ENCODE results near the gene LCA5L.
"Not testable (repeated sequence)": the region's sequence is repeated elsewhere in the genome, so short reads cannot be mapped to it uniquely, and the experiment has no call there.

LCA5L gene

DNA sequence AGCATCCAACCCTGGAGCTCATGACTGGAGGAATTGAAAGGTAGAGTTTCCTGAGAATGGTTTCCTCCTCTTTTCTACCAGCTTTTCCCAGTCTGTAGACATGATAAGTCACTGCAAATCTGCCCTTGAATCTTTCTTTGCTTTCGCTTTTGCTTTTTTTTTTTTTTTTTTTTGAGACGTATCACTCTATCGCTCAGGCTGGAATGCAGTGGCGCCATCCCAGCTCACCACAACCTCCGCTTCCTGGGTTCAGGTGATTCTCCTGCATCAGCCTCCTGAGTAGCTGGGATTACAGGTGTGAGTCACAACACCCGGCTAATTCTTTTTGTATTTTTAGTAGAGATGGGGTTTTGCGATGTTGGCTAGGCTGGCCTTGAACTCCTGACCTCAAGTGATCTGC, 1.7 kb upstream of the LCA5L start:
- FAIRE-seq (no peak), DNase-seq (ENCODE audit: insufficient read length) (no peak)
- TF ChIP-seq TAF1 (IDR thresholded peaks at IDR 0.05; ENCODE audit: borderline replicate concordance, low read depth, low read length) = no peak
- no peak for TF ChIP-seq POLR2A (IDR thresholded peaks at IDR 0.05; ENCODE audit: low read depth, low read length)
- TF ChIP-seq POLR2AphosphoS5 (IDR thresholded peaks at IDR 0.05; ENCODE audit: low read depth, low read length) = no peak

DNA sequence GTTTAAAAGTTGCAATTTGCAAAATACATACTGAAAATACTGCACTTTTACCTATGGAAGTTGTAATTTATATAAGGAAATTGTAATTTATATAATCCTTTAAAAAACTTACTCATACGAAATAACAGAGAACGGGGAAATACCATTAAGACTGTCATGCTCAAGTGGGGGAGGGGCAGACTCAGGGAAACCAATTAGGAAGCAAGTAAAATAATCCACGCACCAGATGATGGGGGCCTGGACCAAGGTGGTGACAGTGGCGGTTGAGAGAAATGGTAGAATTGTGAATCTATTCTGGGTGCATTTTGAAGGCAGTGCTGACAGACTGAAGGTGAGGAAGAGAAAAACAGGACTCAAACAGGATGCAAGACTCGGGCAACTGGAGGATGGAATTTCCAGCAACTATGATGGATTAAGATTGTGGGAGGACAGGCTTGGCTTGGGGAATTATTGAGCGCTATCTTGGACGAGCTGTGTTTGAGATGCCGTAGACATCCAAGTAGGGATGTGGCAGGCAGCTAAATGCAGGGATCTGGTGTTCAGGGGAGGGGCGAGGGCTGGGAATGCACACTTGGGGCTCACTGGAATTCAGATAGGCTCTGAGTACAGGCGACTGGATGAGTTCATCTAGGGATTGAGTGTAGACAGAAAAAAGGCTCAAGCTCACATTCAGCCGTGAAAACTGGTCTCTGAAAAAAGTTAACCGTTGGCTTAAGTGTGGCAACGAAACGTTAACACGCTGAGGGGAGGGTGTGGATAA, 977 bp downstream of the LCA5L start:
- no peak for FAIRE-seq
- TF ChIP-seq POLR2A (IDR thresholded peaks at IDR 0.05; ENCODE audit: low read depth, low read length) (no peak), POLR2AphosphoS5 (IDR thresholded peaks at IDR 0.05; ENCODE audit: low read depth, low read length) (no peak), TAF1 (IDR thresholded peaks at IDR 0.05; ENCODE audit: borderline replicate concordance, low read depth, low read length) (no peak)

DNA sequence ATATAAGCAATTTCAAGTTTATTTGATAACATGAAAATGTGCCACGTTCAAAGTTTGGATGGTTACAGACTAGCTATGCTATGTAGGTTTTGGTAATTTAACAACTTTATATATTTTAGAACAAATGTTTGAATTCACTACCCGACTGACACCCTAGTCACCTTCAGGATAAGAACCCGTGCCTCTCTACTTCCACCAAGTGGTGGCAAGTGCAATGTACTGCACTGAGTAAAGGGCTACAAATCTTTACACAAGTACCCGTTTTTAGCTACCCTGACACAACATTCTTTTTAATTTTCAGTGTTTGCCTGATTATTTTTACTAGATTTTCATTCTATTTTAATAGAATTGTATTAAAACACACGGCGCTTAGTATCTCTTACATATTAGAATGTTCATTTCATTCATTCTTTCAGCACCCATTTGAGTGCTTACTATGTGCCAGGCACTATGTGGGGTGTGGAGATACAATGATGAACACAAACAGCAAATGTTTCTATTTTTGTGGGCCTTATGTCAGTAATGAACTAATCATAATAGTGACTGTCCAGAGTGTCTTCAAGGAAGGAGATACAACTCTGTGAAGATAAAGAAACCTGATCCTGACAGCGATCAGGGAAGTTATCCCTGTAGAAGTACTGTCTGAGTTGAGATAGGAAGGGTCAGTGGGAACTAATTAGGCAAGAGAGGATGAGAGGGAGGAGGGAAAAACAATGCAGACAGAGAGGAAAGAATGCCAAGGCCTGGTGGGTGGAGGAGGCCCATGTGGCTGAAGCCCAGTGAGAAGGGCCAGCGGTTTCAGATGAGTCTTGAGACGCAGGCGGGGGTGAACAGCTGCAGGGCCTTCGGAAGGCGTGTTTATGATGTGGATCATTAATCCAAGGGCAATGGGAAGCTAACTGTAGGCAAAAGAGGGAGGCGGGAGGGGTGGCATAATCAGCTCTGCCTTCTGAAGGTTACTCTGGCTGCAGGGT, 3.8 kb downstream of the LCA5L start:
- FAIRE-seq = no peak
- no peak for TF ChIP-seq POLR2AphosphoS5 (IDR thresholded peaks at IDR 0.05; ENCODE audit: low read depth, low read length)
- no peak for DNase-seq (ENCODE audit: insufficient read length)

More for the DNA sequence above, 977 bp downstream of the LCA5L start:
- no peak for DNase-seq (ENCODE audit: insufficient read length)

DNA sequence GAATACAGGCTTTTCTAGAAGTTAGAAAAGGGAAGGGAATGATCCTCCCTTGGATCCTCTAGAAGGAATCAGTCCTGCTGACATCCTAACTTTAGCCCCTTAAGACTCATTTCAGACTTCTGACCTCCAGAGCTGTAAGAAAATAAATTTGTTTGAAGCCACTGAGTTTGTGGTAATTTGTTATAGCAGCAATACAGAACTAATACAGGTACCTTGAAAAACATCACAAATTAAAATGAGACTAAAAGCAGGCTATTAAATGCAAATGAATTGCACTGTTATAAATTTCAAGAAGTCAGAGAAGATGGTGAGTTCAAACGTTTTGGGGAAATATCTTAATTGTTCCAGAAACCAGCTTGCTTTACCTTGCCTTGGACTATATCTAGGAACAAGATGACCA, 6.3 kb downstream of the LCA5L start:
- no peak for FAIRE-seq
- TF ChIP-seq POLR2A (IDR thresholded peaks at IDR 0.05; ENCODE audit: low read depth, low read length) (no peak), POLR2AphosphoS5 (IDR thresholded peaks at IDR 0.05; ENCODE audit: low read depth, low read length) (no peak), TAF1 (IDR thresholded peaks at IDR 0.05; ENCODE audit: borderline replicate concordance, low read depth, low read length) (no peak)

GRCh38 chr21:39434950-39435349, 10.6 kb downstream of the LCA5L start:
- TF ChIP-seq POLR2A (IDR thresholded peaks at IDR 0.05; ENCODE audit: low read depth, low read length) = no peak
- TF ChIP-seq TAF1 (IDR thresholded peaks at IDR 0.05; ENCODE audit: borderline replicate concordance, low read depth, low read length) = no peak
- no peak for TF ChIP-seq POLR2AphosphoS5 (IDR thresholded peaks at IDR 0.05; ENCODE audit: low read depth, low read length)
- no peak for DNase-seq (ENCODE audit: insufficient read length)
- FAIRE-seq = no peak

More for the DNA sequence above, 6.3 kb downstream of the LCA5L start:
- no peak for DNase-seq (ENCODE audit: insufficient read length)

- FAIRE-seq (no peak), DNase-seq (ENCODE audit: insufficient read length) (no peak)
- no peak for TF ChIP-seq POLR2A (IDR thresholded peaks at IDR 0.05; ENCODE audit: low read depth, low read length)
- no peak for TF ChIP-seq TAF1 (IDR thresholded peaks at IDR 0.05; ENCODE audit: borderline replicate concordance, low read depth, low read length)
- no peak for TF ChIP-seq POLR2AphosphoS5 (IDR thresholded peaks at IDR 0.05; ENCODE audit: low read depth, low read length)
These were observed 14.6 kb downstream of the LCA5L start for GRCh38 chr21:39430954-39431353.

GRCh38 chr21:39430457-39430856, 15.1 kb downstream of the LCA5L start:
- FAIRE-seq = no peak
- DNase-seq (ENCODE audit: insufficient read length) = no peak
- TF ChIP-seq POLR2AphosphoS5 (IDR thresholded peaks at IDR 0.05; ENCODE audit: low read depth, low read length) = no peak
- TF ChIP-seq TAF1 (IDR thresholded peaks at IDR 0.05; ENCODE audit: borderline replicate concordance, low read depth, low read length) = no peak
- no peak for TF ChIP-seq POLR2A (IDR thresholded peaks at IDR 0.05; ENCODE audit: low read depth, low read length)

DNA sequence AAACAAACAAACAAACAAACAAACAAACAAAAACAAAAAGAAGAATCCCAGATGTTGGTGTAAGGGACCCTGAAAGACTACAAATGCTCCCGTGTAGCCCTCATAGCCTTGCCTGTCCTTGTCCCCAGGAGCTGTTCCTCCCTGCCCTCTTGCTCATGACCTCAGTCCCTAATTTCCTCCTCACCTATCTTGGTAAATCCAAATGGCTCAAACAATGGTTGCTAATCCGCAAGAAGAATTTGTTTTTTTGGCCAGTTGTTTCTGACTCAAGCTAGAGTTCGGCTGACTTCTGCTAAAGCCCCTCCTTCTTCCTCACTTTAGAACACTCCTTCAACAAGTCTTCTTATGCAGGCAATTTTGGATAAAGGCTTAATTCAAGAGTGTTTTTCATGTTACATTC, 15.6 kb downstream of the LCA5L start:
- no peak for DNase-seq (ENCODE audit: insufficient read length)
- TF ChIP-seq POLR2A (IDR thresholded peaks at IDR 0.05; ENCODE audit: low read depth, low read length) = no peak
- FAIRE-seq = no peak

DNA sequence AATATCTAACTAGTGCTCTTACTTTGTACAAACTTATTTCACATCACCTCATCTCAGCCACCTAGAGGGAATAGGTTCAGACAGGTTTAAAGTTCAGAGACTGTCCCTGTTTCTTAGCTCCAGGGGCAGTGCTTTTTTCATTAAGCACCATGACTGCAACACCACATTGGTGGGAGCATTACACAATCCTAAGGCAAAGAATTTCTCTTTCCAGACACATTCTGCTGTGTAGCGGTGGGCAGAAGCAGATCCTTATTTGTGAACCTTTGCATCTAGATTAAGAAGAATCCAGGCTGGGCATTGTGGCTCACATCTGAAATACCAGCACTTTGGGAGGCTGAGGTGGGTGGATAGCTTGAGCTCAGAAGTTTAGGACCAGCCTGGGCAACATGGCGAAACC, 16.1 kb downstream of the LCA5L start:
- FAIRE-seq (no peak), DNase-seq (ENCODE audit: insufficient read length) (no peak)
- TF ChIP-seq TAF1 (IDR thresholded peaks at IDR 0.05; ENCODE audit: borderline replicate concordance, low read depth, low read length) (no peak), POLR2AphosphoS5 (IDR thresholded peaks at IDR 0.05; ENCODE audit: low read depth, low read length) (no peak), POLR2A (IDR thresholded peaks at IDR 0.05; ENCODE audit: low read depth, low read length) (no peak)

GRCh38 chr21:39422527-39423241, 22.9 kb downstream of the LCA5L start:
- TF ChIP-seq TAF1 (IDR thresholded peaks at IDR 0.05; ENCODE audit: borderline replicate concordance, low read depth, low read length) (no peak), POLR2A (IDR thresholded peaks at IDR 0.05; ENCODE audit: low read depth, low read length) (no peak)
- no peak for FAIRE-seq
- no peak for DNase-seq (ENCODE audit: insufficient read length)

- DNase-seq (ENCODE audit: insufficient read length) = not testable (repeated sequence)
These were observed 26.4 kb downstream of the LCA5L start for GRCh38 chr21:39419204-39419603.

DNA sequence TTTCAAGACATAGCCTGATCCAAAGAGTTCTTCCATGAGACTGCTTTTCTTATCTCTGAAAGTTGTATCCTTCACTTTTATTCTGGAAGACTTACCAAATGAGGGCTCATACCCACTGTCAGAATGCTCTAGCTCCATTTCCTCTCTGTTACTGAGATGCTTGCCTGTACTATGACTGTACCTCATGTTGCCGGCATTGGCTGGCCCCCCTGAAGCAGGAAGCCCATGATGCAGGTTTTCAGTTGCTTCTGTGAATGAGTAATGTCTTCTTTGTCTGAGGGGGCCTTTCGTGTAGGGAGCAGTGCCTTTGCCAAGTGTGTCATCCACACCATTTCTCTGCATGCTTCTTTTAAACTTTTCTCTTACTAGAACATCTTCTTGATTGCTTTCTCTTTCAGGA, 39.5 kb downstream of the LCA5L start:
- no peak for DNase-seq (ENCODE audit: insufficient read length)
- TF ChIP-seq TAF1 (IDR thresholded peaks at IDR 0.05; ENCODE audit: borderline replicate concordance, low read depth, low read length) (no peak), POLR2AphosphoS5 (IDR thresholded peaks at IDR 0.05; ENCODE audit: low read depth, low read length) (no peak), POLR2A (IDR thresholded peaks at IDR 0.05; ENCODE audit: low read depth, low read length) (no peak)
- FAIRE-seq = no peak

More at GRCh38 chr21:39419204-39419603, 26.4 kb downstream of the LCA5L start:
- FAIRE-seq = not testable (repeated sequence)
